Right lung (tissue), 10 donors: Measurements from ENCODE around the gene PHLDA3. TPM values are rescaled to one million over a fixed set of nuclear protein-coding genes. Genes with fewer than 3 reads are reported as not detected.

ENCODE experiments used
- DNase-seq, 2 donors: peaks; one replicate each; pipeline ENCODE4 v3.0.0-alpha.2; 2013
- long read RNA-seq, 8 donors: transcript quantifications; one replicate each; lab custom pipeline, GENCODE V29; 2026
- polyA plus RNA-seq, 5 donors: library from polyadenylated mRNA; unstranded; fragments of 120-200 nt; gene quantifications; one replicate each; pipeline versions ENCODE4 v1.2.1 to v1.2.3, GENCODE V29; 2013; ENCODE audit warnings: inconsistent platforms in 1 of 5, low replicate concordance in 1 of 5; ENCODE audit not compliant: insufficient read length in 5 of 5, insufficient read depth in 1 of 5

The PHLDA3 gene
- 10 to 100 TPM; 11.6 to 25.6 (median 14.0) TPM for polyA plus RNA-seq
- long read RNA-seq, donor 1, transcript PHLDA3-202 (2 exons, 2,640 nt) = major isoform, 8 of 8 reads
- long read RNA-seq, donor 1, partial matches to known transcripts = 0 of 8 reads
- long read RNA-seq, donor 1, other reads (novel, unspliced or antisense) = 0 of 8 reads
- long read RNA-seq, donor 2, transcript PHLDA3-202 (2 exons, 2,640 nt) = major isoform, 6 of 6 reads
- long read RNA-seq, donor 2, partial matches to known transcripts = 0 of 6 reads
- long read RNA-seq, donor 2, other reads (novel, unspliced or antisense) = 0 of 6 reads
- long read RNA-seq, donor 3, transcript PHLDA3-202 (2 exons, 2,640 nt) = major isoform, 11 of 11 reads
- long read RNA-seq, donor 3, partial matches to known transcripts = 0 of 11 reads
- long read RNA-seq, donor 3, other reads (novel, unspliced or antisense) = 0 of 11 reads
- long read RNA-seq, donor 4, partial matches to known transcripts = 0 of 5 reads
- long read RNA-seq, donor 4, other reads (novel, unspliced or antisense) = 0 of 5 reads
- long read RNA-seq, donor 5, transcript PHLDA3-202 (2 exons, 2,640 nt) = major isoform, 18 of 18 reads
- long read RNA-seq, donor 5, partial matches to known transcripts = 0 of 18 reads
- long read RNA-seq, donor 5, other reads (novel, unspliced or antisense) = 0 of 18 reads
- long read RNA-seq, donor 6, transcript PHLDA3-202 (2 exons, 2,640 nt) = major isoform, 17 of 17 reads
- long read RNA-seq, donor 6, partial matches to known transcripts = 0 of 17 reads
- long read RNA-seq, donor 6, other reads (novel, unspliced or antisense) = 0 of 17 reads
- long read RNA-seq, donor 7, transcript PHLDA3-202 (2 exons, 2,640 nt) = major isoform, 16 of 17 reads
- long read RNA-seq, donor 7, partial matches to known transcripts = 0 of 17 reads
- long read RNA-seq, donor 7, other reads (novel, unspliced or antisense) = 0 of 17 reads
- long read RNA-seq, donor 8, partial matches to known transcripts = 0 of 4 reads
- long read RNA-seq, donor 8, other reads (novel, unspliced or antisense) = 0 of 4 reads

DNA sequence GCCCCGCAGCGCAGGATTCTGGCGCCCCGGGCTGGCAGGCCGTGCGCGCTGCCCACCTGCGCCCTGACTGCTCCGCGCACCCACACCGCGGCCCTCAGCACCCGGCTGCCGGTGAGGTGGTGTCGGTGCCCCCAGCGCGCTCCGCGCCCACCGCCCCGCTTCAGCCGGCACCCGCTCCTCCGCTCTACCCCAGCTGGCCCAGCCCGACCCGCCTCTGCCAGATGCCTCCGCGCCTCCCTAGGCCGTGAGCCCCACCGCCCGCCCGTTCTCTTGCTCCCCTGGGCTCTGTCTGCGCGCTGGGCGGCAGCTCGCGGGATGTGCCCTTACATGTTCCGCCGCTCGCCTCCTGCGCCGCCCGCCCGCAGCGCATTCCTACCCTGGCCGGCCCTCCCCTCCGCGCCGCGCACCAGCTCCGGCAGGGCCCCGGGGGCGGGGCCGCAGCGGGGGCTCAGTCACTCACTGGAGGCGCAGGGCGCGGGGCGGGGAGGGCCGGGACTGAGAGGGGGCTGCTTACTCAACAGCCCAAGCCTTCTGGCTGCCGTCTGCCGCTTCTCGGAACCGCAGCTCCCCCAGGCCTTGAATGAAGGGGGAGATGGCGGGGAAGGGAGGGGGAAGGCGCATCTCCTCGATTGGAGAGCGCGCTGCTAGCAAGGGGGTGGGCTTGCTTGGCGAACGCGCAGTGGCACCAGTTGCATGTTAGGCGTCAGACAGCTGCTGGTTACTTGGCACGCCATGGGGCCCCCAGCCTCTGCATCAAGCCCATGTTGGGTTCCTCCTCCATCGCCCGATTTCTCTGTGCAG is at the start of gene PHLDA3:
TSS of gene PHLDA3 (minus strand) at position 345 of the 801 bp plus-strand sequence. CDS start 402 bp downstream, outside the sequence.
- peak; percentile 85 to 88 for DNase-seq

GRCh38 chr1:201518071-201518470 is 49.1 kb upstream of the PHLDA3 start:
- no peak for DNase-seq

DNA sequence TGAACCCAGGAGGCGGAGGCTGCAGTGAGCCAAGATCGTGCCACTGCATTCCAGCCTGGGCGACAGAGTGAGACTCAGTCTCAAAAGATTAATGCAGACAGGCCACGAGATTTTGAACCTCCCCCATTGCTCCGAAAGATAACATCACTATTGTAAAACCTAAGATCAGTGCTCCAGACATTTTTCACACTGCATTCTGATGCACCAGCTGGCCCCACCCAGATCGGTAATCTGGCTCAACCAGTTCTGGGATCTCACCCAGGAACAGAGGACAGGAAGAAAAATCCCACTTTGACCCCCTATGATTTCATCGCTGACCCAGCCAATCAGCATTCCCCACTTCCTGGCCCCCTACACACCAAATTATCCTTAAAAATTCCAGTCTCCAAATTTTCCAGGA is 48.6 kb upstream of the PHLDA3 start:
- no peak for DNase-seq

- no peak for DNase-seq
Measured at GRCh38 chr1:201516511-201517127, 47.6 kb upstream of the PHLDA3 start.

DNA sequence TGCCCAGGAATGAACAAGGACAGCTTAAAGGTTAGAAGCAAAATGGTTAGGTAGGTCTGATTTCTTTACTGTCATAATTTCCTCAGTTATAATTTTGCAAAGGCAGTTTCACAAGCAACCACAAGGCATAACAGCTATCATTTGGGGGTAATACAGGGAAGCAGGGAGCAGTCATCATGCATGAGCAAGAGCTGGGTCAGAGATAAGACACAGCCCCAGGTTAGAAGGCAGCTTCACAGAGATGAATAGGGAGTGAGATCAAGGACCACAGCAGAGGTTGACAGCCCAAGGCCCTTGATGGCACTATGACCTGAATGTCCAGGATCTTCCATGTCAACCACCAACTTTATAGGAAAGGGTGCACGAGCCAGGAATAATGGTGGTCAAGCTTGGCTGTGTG is 46.9 kb upstream of the PHLDA3 start:
- no peak for DNase-seq

GRCh38 chr1:201515062-201515750 is 46.2 kb upstream of the PHLDA3 start:
- DNase-seq = no peak

DNA sequence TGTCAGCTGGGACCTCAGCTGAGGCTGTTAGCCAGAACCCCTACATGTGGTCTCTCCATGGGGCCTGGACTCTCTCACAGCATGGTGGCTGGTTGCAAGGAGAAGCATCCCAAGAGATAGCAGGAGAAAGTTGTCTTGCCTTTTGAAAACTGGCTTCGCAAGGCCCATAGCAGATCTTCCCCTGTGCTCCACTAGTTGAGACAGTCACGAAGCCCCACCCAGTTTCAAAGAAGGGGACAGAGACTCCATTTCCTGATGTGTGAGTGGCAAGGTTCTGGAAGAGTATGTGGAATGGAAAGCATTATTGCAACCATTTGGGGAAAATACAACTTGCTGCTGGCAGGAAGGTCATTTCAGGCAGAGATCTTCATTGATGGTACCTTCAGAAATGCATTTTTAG is 45.5 kb upstream of the PHLDA3 start:
- DNase-seq = no peak

DNA sequence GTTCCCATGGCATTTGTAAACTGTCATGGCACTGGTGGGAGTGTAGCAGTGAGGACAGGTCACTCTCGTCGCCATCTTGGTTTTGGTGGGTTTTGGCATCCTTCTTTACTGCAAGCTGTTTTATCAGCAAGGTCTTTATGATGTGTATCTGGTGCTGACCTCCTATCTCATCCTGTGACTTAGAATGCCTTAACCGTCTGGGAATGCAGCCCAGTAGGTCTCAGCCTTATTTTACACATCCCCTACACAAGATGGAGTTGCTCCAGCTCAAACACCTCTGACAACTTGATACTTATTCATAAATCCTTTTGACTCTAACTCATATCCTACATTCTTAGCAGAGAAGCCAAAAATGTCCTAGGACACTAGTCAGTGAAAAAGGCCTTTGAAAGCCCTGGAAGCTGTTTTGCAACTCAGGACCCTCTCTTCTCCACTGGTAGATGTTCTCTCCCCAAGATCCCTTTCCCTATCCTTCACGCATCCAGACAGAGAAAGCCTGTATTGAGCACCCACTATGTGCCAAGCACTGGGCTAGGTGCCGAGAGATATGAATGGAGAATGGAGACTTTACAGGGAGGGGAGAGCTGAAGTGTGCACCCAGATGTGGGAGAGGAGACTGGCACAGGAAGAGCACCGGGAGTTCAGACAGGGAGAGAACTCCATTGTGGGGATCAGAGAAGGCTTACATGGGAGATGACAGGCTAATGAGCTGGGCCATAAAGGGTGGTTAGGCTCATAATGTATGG is 44.7 kb upstream of the PHLDA3 start:
- DNase-seq = no peak

GRCh38 chr1:201511941-201512539 is 43.1 kb upstream of the PHLDA3 start:
- peak in 1 of 2 donors; percentile 74 for DNase-seq

DNA sequence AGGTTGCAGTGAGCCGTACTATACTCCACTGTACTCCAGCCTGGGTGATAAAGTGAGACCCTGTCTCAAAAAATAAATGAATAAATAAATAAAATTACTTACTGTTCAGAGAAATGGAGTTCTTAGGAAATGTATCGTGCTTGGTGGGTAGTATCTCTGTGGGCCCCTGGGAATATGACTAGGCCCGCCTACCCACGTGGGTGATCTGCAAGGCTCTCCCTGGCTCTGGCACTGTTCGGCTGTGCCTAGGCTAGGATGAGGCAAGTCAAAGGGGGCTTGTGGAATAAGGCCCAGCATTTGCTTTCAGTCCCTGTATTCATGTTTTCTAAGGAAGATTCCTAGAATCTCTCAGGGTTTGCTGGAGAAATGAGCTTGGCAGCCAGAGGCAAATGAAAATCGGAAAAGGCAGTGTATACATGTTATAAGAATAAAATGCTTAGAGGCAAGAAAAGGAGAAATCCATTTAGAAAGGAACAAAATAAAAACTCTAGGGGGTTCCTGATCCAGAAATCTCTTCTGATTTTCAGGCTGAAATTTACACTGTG is 42.5 kb upstream of the PHLDA3 start:
- no peak for DNase-seq

DNA sequence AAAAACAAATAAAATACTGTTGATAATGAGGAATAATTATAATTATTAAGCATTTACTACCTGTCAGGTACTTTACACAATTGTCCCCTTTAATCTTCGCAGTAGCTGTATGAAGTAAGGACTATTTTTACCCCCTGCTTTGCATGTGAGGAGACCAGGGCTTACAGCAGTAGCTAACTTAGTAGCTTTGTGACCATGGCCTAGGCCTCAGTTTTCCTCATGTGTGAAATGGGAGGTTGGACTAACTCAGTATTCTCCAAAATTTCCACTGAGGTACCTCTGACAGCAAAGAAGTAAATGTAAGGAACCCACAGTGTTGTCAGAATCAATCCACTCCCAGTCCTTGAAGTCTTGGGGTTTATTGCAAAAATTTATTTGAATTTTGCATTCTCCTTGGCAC is 41.7 kb upstream of the PHLDA3 start:
- DNase-seq = no peak

- DNase-seq = no peak
Measured at GRCh38 chr1:201509601-201510374, 40.8 kb upstream of the PHLDA3 start.

DNA sequence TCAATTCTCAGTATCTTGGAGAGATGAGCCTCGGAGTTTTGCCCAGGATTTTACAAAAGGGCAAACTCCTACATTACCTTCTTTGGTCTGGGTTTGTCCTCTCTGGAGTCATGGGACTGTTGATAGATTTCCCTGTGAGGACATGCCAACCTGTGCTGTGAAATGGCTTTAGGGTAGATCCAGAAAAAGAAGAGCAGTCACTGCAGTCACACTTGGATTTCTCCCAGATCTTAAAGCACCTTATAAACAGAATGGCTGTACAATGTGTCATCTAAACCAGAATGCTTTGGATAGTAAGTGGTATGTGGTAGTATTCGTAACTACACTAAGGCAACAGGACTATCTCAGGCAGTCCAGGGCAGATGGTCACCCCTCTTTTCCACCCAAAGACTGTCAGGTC is 39.8 kb upstream of the PHLDA3 start:
- no peak for DNase-seq

- DNase-seq = no peak
Measured at GRCh38 chr1:201507360-201507675, 38.3 kb upstream of the PHLDA3 start.

DNA sequence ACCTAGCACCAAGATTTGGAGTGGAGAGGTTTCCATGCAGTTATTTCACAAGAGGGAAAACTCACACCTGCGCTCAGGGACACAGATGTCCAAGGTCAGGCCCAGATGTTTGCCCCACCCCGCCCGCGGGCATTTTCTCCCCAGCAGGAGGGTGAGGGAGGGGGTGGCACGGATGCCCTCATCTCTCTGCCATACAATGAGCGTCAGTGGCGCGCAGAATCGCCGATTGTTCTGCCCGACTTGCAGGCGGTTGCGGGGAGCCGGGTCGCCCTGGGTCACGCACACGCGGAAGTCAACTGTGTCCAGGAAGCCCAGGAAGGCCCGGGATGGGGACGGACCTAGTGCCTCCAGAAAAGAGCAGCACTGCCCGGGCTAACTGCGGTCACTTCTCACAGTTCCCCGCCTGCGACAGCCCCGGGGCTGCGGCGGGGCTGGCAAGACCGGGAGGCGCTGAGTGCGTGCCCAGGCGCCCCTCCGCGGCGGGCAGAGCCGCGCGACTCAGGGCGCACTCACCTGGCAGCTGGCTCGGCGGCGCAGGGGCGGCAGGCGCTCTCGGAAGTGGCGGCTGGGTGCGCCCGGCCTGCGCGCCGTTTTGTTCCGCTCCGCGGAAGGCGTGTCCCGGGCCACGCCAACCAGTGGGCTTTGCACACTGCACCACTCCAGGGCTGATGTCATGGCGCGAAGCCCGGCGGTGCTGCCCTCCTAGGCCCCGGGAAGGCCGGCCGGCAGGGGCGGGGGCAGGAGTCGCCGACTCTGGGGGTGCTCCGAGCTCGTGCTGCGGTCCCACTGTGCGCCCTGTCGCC is 37.8 kb upstream of the PHLDA3 start, which contains the start of gene CSRP1:
TSS of gene CSRP1 (minus strand) at position 567 of the 803 bp plus-strand sequence. CDS start 10,820 bp downstream, outside the sequence.
- peak; percentile 88 to 90 for DNase-seq

- no peak for DNase-seq
Measured at GRCh38 chr1:201506092-201506491, 37.1 kb upstream of the PHLDA3 start.

- DNase-seq = no peak
Measured at GRCh38 chr1:201505503-201505890, 36.5 kb upstream of the PHLDA3 start.
